NCI-H128 (cell line): ENCODE results near the gene CLDN20.
"Not testable (repeated sequence)": the region's sequence is repeated elsewhere in the genome, so short reads cannot be mapped to it uniquely, and the experiment has no call there.

Experiments used
- DNase-seq: peaks from one replicate; lab custom pipeline; 2025; ENCODE audit not compliant: unreplicated experiment; lab: John Stamatoyannopoulos, UW

Gene CLDN20, protein sequence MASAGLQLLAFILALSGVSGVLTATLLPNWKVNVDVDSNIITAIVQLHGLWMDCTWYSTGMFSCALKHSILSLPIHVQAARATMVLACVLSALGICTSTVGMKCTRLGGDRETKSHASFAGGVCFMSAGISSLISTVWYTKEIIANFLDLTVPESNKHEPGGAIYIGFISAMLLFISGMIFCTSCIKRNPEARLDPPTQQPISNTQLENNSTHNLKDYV

GRCh38 chr6:155263373-155264063, at the start of gene CLDN20:
CLDN20 (plus strand) TSS chr6:155264013; CDS start chr6:155275720, 11,707 bp downstream.
- DNase-seq, result no peak

DNA sequence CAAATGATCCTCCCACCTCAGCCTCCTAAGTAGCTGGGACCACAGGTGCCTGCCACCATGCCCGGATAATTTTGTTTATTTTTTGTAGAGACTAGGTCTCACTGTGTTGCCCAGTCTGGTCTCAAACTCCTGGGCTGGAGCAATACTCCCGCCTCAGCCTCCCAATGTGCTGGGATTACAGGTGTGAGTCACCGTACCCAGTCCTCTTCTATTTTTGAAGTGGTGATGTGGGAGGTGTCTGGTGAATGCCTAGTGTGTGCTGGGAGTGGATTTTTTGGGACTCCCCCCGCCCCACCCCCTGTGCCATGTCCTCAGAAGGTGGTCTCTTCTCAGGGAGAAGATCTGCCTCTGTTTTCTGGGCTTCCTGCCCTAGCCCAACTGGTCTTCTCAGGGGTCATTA, 47.9 kb upstream of the CLDN20 start:
- DNase-seq, result no peak

DNA sequence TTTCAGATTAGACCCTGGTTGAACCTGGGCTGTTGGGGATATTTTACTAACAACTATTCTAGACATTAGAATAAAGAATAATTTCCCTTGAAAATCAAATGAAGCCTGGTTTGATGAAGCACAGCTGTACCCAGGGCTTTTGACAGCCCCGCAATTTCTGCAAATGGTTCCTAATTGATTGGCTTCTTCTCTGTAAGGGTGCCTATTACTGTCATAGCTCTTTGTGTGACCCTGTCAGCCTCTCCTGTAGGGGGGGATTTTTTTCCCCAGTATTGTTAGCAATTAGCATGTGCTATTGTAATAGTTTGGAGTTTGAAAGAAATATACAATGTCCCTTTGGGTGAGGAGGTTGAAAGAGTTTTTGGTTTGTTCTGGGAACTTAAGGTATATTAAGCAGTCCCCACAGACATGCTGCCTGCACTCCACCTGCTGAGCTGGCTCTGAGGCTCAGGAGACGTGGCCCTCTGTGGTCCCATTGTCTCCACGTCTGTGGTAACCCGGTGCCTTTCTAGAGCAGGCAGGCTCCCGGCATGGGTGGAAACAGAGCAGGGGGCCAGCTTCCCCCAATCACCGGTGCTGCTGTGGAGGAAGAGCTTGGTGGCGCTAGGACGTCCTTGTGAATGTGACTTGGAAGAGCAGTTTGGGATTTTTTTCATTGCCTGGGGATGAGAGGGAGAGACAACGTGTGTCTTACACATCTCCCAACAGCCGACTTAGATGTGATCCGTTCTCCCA, 47.3 kb upstream of the CLDN20 start:
- no peak for DNase-seq

DNA sequence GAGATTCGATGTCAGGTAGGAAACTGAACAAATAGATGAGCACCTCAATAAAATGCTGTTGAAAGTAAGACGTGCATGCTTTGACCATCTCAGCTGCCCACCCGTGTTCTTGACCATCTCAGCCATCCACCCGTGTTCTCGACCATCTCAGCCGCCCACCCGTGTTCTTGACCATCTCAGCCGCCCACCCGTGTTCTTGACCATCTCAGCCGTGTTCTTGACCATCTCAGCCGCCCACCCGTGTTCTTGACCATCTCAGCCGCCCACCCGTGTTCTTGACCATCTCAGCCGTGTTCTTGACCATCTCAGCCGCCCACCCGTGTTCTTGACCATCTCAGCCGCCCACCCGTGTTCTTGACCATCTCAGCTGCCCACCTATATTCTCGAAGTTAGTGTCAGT, 45.1 kb upstream of the CLDN20 start:
- not testable (repeated sequence) for DNase-seq

DNA sequence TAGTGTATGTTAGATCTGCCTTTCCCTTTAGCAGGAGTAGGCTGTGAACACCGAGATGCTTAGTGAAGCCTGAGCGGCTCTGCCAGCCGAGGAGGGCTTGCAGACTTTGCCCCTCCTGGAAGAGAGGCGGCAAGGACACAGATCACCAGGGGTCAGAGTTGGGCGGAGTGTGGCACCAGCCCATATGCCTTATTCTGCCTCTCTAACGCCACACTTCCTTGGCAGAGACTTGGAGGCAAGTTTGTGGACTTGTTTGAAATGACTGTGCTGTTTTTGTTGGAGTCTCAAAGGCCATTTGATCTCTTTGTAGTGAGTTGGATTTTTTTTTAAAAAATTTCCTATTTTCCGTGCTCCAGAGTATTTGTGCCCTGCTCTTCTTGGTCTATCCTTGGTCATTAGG, 44.5 kb upstream of the CLDN20 start:
- no peak for DNase-seq

DNA sequence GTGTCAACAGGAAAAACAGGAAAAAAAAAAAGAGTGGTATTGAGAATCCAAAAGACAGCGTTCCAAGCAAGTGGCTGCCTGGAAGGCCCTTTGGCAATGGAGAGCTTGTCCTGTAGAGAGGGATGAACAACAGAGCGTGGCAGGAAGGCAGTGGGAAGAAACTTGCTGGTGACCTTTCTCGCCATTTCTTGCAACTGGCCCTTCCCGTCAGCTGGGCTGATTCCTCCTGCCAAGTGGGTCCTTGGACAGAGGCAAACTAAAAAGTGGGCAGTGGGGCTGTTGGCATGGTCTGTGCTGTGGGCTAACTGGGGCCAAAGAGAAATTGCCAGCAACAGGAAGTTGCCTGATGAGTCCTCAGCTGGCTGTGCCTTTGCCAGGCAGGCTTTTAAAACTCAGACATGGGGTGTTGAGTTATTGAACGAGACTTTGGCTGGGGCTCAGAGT, 43.9 kb upstream of the CLDN20 start:
- no peak for DNase-seq

DNA sequence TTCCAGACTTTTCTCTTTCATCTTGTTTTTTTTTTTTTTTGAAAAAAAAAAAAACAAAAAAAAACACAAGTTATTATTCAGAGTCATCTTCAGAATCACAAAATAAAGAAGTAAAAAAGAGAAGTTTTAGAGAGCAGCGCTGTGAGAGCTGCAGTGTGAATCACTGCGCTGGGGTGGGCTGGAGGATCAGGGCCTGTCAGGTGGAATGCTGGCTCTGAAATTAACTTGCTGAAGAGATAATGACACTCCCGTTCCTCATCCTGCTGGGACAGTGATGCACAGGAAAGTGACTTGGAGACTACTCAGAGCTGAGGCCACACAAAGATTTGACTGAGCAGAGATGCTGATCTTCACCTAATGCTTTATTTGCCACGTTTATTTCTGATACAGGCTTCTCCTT, 42.7 kb upstream of the CLDN20 start:
- DNase-seq, result no peak

DNA sequence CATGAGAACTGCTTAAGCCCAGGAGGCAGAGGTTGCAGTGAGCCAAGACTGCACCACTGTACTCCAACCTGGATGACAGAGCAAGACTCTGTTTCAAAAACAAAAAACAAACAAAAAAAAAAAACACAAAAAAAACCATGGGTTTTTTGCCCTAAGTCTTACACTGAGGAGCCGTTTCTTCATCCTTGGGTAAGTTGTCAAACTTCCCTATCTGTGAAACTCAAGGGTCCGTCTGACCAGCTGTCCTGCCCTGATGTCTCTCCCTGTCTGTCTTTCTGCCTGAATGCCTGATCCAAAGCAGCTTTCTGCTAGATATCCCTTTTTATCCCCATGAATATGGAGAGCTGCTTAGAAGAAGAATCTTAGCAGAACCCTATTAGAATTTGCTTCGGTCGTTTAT, 41.3 kb upstream of the CLDN20 start:
- DNase-seq, result no peak

GRCh38 chr6:155223646-155224451, 40.0 kb upstream of the CLDN20 start:
- no peak for DNase-seq

DNA sequence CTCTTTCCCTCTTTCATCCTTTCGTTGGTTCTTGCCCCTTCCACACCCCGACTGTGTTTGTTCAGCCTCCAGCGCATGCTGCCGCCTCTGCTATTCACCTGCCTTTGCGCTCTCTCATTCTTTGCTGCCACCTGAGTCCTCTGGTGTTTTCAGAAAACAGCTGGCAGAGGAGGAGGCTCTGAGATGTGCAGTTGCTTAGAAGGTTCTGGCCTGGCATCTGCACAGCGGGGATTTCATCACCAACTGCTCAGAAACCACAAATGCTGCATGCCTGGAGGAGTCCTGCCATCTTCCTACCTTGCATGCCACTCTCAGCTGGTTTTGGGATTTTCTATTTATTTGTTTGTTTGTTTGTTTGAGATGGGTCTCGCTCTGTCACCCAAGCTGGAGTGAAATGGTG, 39.2 kb upstream of the CLDN20 start:
- DNase-seq, result no peak

GRCh38 chr6:155227046-155227445, 36.8 kb upstream of the CLDN20 start:
- DNase-seq, result no peak

DNA sequence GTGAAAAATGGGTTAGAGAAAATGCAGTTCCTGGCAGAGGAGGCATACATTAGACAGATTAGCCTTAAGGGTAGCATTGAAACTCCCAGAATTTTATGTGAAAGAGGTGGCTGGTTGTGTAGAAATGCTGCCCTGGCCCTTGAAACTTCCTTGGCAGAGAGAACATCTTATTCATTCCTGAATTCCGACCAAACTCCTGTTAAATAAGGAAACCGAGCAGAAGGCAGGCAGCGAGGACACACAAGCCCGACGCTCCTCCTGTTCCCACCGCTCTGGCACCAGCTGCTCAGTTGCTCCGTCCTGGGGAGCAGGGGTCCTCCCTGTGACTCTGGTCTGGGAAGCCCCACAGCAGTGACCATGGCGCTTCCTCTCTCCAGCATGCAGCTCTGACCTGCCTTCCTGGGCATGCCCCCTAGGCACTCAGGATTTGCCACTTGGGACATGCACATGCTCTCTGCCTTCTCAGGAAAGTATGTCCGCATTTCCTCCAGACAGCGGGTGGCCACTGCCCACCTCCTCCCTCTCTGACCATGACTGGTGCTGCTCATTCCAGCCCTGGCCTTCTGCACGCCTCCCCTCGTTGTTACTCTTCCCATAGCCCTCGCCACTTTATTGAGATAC, 35.2 kb upstream of the CLDN20 start:
- DNase-seq, result no peak

DNA sequence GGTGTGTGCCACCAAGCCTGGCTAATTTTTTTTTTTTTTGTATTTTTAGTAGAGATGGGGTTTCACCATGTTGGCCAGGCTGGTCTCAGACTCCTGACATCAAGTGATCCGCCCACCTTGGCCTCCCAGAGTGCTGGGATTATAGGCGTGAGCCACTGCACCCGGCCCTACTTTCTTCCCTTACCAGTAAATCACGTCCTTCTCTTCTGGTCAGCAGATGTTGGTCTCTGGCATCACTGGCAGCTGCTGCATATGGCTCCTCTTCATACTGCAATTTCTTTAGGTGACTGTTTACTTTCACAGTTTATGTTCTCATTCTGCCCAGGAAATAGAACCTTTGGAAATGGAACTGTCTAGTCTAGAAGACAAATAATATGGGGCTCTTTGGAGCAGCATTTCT, 32.8 kb upstream of the CLDN20 start:
- DNase-seq, result not testable (repeated sequence)

- DNase-seq, result no peak
These were observed 31.0 kb upstream of the CLDN20 start for GRCh38 chr6:155232848-155233247.

- no peak for DNase-seq
These were observed 29.6 kb upstream of the CLDN20 start for GRCh38 chr6:155234167-155234566.

GRCh38 chr6:155234687-155235086, 29.1 kb upstream of the CLDN20 start:
- no peak for DNase-seq

DNA sequence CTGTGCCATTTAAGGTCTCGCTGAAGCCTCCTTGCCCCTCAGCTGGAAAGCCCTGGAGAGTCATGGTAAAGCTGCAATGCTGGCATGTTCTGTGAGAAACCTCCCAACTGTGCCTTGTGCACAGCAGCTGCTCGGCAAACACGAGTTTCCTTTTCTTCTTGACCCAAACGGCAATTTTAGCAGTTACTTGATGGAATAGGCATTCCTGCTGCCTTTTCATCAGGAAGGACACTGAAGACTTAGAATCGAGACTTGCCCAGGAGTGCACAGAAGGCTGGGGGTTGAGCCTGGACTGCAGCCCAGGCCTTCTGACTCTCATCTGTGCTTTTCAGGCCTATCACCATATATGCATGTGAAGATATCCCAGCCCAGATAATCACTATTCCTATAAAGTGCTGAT, 28.7 kb upstream of the CLDN20 start:
- no peak for DNase-seq

DNA sequence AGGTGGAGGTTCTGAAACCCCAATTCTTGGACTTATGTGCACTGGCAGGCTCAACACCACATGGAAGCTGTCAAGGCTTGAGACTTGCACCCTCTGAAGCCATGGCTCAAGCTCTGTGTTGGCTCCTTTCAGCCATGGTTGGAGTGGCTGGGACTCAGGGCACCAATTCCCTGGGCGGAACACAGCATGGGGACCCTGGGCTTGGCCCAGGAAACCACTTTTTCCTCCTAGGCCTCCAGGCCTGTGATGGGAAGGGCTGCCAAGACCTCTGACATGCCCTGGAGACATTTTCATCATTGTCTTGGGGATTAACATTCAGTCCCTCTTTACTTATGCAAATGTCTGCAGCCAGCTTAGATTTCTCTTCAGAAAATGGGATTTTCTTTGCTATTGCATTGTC, 26.2 kb upstream of the CLDN20 start:
- no peak for DNase-seq

- DNase-seq, result no peak
These were observed 22.8 kb upstream of the CLDN20 start for GRCh38 chr6:155240905-155241600.

GRCh38 chr6:155241966-155242365, 21.8 kb upstream of the CLDN20 start:
- no peak for DNase-seq
